OCI-LY7 (cell line): Measurements from ENCODE around the gene SEMA3C. TPM values are rescaled to one million over a fixed set of nuclear protein-coding genes. Genes with fewer than 3 reads are reported as not detected.

Experiments
- BruUV-seq: library from RNA; stranded (reverse); fragments of 400-500 nt; replicated peaks from 2 replicates; lab custom pipeline; 2021; lab: Mats Ljungman, UMichigan
- CTCF ChIA-PET: fragments of 300-600 bp; sonication (Branson Sonifier 250); formaldehyde crosslinking; loops from one replicate; lab custom pipeline; 2022; ENCODE audit warnings: antibody characterized with exemption; ENCODE audit not compliant: unreplicated experiment; lab: Charles Lee
- POLR2A ChIA-PET: fragments of 300-600 bp; sonication (Branson Sonifier 250); formaldehyde crosslinking; loops from one replicate; lab custom pipeline; 2022; ENCODE audit warnings: antibody characterized with exemption; lab: Charles Lee
- DNase-seq: peaks from one replicate; pipeline ENCODE4 v3.0.0-alpha.2; 2015; ENCODE audit warnings: low spot score
- H2AFZ ChIP-seq: fragments of 200-600 bp; sonication (generic), shearing (Covaris generic); 2 replicates; pipeline ENCODE4 v1.6.1; 2014; ENCODE audit warnings: mild to moderate bottlenecking, antibody characterized with exemption, low read length, moderate library complexity
- H3K27ac ChIP-seq: fragments of 200-600 bp; sonication (generic); 2 replicates; pipeline ENCODE4 v1.5.1; 2014; ENCODE audit warnings: mixed run types, low read depth, mild to moderate bottlenecking, moderate library complexity, low read length, inconsistent platforms; ENCODE audit not compliant: poor library complexity, severe bottlenecking
- H3K36me3 ChIP-seq: fragments of 200-600 bp; sonication (generic); 2 replicates; pipeline ENCODE4 v1.6.1; 2014; ENCODE audit warnings: mild to moderate bottlenecking, antibody characterized with exemption, low read length, moderate library complexity, mixed read lengths; ENCODE audit not compliant: insufficient read depth
- H3K4me1 ChIP-seq: fragments of 200-600 bp; sonication (generic); 2 replicates; pipeline ENCODE4 v1.5.1; 2014; ENCODE audit warnings: mild to moderate bottlenecking, low read length; ENCODE audit not compliant: insufficient read depth, poor library complexity, severe bottlenecking
- H3K4me2 ChIP-seq: fragments of 200-600 bp; sonication (generic); 2 replicates; pipeline ENCODE4 v1.6.1; 2014; ENCODE audit warnings: mild to moderate bottlenecking, low read length
- H3K4me3 ChIP-seq: fragments of 200-600 bp; sonication (generic); 2 replicates; pipeline ENCODE4 v1.5.1; 2014; ENCODE audit warnings: mild to moderate bottlenecking, low read depth, low read length; ENCODE audit not compliant: poor library complexity, severe bottlenecking
- H3K79me2 ChIP-seq: fragments of 200-600 bp; sonication (generic); 2 replicates; pipeline ENCODE4 v1.6.1; 2016; ENCODE audit warnings: low read depth, mild to moderate bottlenecking, low read length, moderate library complexity, mixed read lengths; ENCODE audit not compliant: insufficient read depth
- H3K9me2 ChIP-seq: fragments of 200-600 bp; sonication (generic); 2 replicates; pipeline ENCODE4 v1.6.1; 2016; ENCODE audit warnings: mild to moderate bottlenecking, low read length, mixed read lengths; ENCODE audit not compliant: insufficient read depth
- H3K9me3 ChIP-seq: fragments of 200-600 bp; sonication (generic); 2 replicates; pipeline ENCODE4 v1.6.1; 2014; ENCODE audit warnings: mild to moderate bottlenecking, mixed run types, low read length, mixed read lengths
- H4K20me1 ChIP-seq: fragments of 200-600 bp; sonication (generic); 2 replicates; pipeline ENCODE4 v1.6.1; 2014; ENCODE audit warnings: mild to moderate bottlenecking, antibody characterized with exemption, low read length, moderate library complexity, mixed read lengths; ENCODE audit not compliant: insufficient read depth
- EZH2phosphoT487 ChIP-seq: fragments of 200-600 bp; sonication (generic); IDR thresholded peaks from 2 replicates; pipeline ENCODE4 v1.6.1; 2018; ENCODE audit warnings: low read depth, borderline replicate concordance, mild to moderate bottlenecking, mixed run types, antibody characterized with exemption, low read length, moderate library complexity, mixed read lengths
- intact Hi-C: fragments of 100-400 bp; cut with micrococcal nuclease; formaldehyde crosslinking; loops from one replicate; pipeline ENCODE4 v1.10.0; 2022; ENCODE audit not compliant: unreplicated experiment
- total RNA-seq, 2 experiments: library from RNA; depleted of rRNA in 1 of 2; stranded (reverse); fragments of >200 nt in 1 of 2; shearing (Covaris generic) in 1 of 2; gene quantifications; 2 replicates each; pipeline ENCODE4 v1.2.3, GENCODE V29; 2014 to 2022
- TF ChIP-seq, protein P1 (sequence below): fragments of 200-600 bp; sonication (generic); conservative IDR thresholded peaks from 2 replicates; pipeline ENCODE4 v1.5.1; 2014; ENCODE audit warnings: mild to moderate bottlenecking, antibody characterized with exemption, low read length, moderate library complexity, mixed read lengths

Gene SEMA3C
- total RNA-seq, 2 experiments from 2014 or later = not detected

DNA sequence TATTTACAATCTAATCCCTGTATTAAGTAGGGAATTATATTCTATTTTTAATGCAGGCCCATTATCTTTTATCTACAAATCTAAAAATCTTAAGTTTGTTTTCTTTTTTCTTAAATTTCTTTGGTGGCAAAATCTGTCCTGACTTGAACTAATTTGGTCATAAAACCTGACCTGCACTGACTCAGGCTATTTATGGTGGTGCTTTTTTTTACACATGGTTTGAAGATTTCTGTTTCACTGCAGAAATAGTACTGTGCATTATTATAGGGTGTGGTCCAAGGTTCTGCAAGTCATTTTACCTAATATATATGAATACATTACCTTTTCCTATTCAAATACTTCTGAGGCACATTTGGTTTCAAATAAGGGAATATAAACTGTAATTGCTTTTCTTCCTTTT, 143.4 kb downstream of the SEMA3C start:
- intact Hi-C loops = no loop called here
- TF ChIP-seq, protein P1, sequence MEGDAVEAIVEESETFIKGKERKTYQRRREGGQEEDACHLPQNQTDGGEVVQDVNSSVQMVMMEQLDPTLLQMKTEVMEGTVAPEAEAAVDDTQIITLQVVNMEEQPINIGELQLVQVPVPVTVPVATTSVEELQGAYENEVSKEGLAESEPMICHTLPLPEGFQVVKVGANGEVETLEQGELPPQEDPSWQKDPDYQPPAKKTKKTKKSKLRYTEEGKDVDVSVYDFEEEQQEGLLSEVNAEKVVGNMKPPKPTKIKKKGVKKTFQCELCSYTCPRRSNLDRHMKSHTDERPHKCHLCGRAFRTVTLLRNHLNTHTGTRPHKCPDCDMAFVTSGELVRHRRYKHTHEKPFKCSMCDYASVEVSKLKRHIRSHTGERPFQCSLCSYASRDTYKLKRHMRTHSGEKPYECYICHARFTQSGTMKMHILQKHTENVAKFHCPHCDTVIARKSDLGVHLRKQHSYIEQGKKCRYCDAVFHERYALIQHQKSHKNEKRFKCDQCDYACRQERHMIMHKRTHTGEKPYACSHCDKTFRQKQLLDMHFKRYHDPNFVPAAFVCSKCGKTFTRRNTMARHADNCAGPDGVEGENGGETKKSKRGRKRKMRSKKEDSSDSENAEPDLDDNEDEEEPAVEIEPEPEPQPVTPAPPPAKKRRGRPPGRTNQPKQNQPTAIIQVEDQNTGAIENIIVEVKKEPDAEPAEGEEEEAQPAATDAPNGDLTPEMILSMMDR = no peak
- TF ChIP-seq EZH2phosphoT487 = no peak
- no TSS peak for BruUV-seq
- H3K4me1 ChIP-seq = no peaks in the 10 kb centered on the region
- POLR2A ChIA-PET = no interaction called here
- no peak for DNase-seq
- no peaks in the 10 kb centered on the region for H3K9me2 ChIP-seq
- H3K79me2 ChIP-seq = no peaks in the 10 kb centered on the region
- H4K20me1 ChIP-seq = no peaks in the 10 kb centered on the region
- CTCF ChIA-PET = no interaction called here
- H3K4me2 ChIP-seq = no peak overlapping the region
- no peak overlapping the region for H3K27ac ChIP-seq
- no peak overlapping the region for H3K4me3 ChIP-seq
- H3K9me3 ChIP-seq = no peaks in the 10 kb centered on the region
- no peak overlapping the region for H2AFZ ChIP-seq
- H3K36me3 ChIP-seq = no peaks in the 10 kb centered on the region

DNA sequence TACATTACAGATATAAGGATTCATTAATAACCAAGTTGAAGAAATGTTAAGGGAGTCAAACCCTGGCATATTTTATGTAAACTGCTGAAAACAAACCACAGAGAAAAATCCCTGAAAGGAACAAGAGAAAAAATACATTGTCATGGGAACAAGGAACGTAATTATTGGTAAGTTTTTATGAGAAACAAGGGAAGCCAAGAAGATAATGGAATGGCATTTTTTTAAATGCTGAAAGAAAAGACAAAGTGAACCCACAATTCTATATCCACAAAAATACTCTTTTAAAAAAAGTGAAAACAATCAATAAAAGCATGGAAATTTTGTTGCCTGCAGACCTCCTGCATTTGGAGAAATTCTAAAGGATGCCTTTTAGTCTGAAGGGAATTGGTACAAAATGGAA, 144.0 kb downstream of the SEMA3C start:
- POLR2A ChIA-PET = no interaction called here
- H3K36me3 ChIP-seq = no peaks in the 10 kb centered on the region
- no peak overlapping the region for H2AFZ ChIP-seq
- H4K20me1 ChIP-seq = no peaks in the 10 kb centered on the region
- no peak overlapping the region for H3K4me3 ChIP-seq
- H3K9me2 ChIP-seq = no peaks in the 10 kb centered on the region
- H3K9me3 ChIP-seq = no peaks in the 10 kb centered on the region
- no TSS peak for BruUV-seq
- H3K79me2 ChIP-seq = no peaks in the 10 kb centered on the region
- H3K27ac ChIP-seq = no peak overlapping the region
- intact Hi-C loops = no loop called here
- DNase-seq = no peak
- TF ChIP-seq EZH2phosphoT487 = no peak
- TF ChIP-seq, protein P1 = no peak
- no peaks in the 10 kb centered on the region for H3K4me1 ChIP-seq
- CTCF ChIA-PET = no interaction called here
- H3K4me2 ChIP-seq = no peak overlapping the region

DNA sequence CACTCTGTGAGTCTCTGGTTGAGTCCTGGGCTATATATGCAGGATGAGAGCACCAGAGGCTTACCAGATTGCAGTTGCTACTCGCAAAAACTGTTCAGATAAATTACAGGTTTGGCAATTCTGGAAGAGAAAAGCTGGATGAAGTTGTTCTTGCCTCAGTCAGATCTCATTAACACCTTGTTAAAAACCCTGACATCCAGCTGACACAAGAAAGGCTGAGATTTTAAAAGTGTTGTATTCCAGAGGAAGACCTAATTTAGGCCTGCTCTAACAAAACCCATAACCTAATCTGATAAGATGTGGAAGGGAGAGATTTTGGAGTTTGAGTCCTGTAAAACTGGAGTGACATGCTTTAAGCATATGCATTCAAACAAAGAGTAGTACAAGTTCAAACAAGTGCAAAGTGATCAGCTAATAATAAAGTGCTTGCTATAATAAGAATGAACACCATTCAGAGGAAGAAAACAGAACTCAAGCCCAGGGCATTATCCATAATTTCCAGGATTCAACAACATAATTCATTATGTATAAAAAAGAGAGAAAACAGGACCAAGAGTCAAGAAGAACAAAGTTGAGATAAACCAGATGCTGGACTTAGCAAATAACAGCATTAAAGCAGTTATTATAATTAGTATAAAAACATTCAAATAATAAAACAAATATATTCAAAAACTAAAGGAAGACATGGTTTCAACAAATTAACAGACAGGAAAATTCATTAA, 144.9 kb downstream of the SEMA3C start:
- no peak overlapping the region for H3K4me3 ChIP-seq
- H3K27ac ChIP-seq = no peak overlapping the region
- no peak overlapping the region for H2AFZ ChIP-seq

More for the DNA sequence above, 144.9 kb downstream of the SEMA3C start:
- Histone ChIP-seq H3K4me1 (no peaks in the 10 kb centered on the region), H3K9me3 (no peaks in the 10 kb centered on the region), H3K36me3 (no peaks in the 10 kb centered on the region), H4K20me1 (no peaks in the 10 kb centered on the region), H3K9me2 (no peaks in the 10 kb centered on the region), H3K79me2 (no peaks in the 10 kb centered on the region), H3K4me2 (no peak overlapping the region)
- no peak for DNase-seq
- intact Hi-C loops = no loop called here
- no TSS peak for BruUV-seq
- TF ChIP-seq, protein P1 = no peak
- no peak for TF ChIP-seq EZH2phosphoT487
- CTCF ChIA-PET = no interaction called here
- POLR2A ChIA-PET = interaction anchor here (1.7 kb wide), 1 partner anchor 16 kb away, joined by 3 read pairs; no protein-coding TSS in a partner anchor
